ENCODE measurements around the gene EBI3.

DNA sequence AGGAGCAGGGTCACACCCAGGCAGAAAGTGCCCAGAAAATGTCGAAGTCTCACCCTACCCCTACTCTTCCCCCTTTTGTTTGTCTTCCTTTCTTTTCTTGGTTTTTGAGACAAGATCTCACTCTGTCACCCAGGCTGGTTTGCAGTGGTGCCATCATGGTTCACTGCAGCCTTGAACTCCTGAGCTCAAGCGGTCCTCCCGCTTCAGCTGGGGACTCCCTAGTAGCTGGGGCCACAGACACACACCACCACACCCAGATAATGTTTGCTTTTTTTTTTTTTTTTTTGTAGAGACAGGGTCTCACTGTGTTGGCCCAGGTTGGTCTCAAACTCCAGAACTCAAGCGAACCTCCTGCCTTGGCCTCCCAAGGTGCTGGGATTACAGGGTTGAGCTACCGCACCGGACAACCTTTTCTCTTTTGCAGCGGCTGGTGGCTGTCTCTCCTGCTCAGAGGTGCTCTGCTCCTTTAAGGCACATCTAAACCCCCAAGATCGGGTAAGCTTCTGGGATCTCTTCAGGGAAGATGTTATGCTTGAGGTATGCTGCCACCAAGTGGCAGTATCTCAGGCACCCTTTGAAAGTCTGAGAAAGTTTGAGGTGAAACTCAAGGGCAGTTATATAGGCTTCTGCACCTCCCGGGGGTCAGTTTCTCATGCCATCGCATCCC, 22.4 kb upstream of the EBI3 start:
- no peak for TF ChIP-seq POLR2A (IDR thresholded peaks at IDR 0.05; ENCODE audit: low read length)
- TF ChIP-seq GATA1 (IDR thresholded peaks at IDR 0.05; ENCODE audit: low read depth, low read length): no peak
